Astrocyte of the cerebellum (primary cell): ENCODE data around the gene PPP1R1C.

Experiments used
- DNase-seq: peaks from one replicate; pipeline ENCODE4 v3.0.0-alpha.2; 2011; ENCODE audit warnings: low read depth
- H3K4me3 ChIP-seq: 2 replicates; pipeline ENCODE4 v1.5.1; 2011; ENCODE audit warnings: mild to moderate bottlenecking, low read depth, low read length, moderate library complexity
- in situ Hi-C: cut with HindIII; loops from 2 replicates; pipeline ENCODE4 v1.10.0; 2017; ENCODE audit warnings: low sequenced_read_pairs
- TF ChIP-seq, protein P1 (sequence below): IDR thresholded peaks from 2 replicates; pipeline ENCODE4 v1.5.1; 2012; ENCODE audit warnings: low read length, low read depth, moderate library complexity, mild to moderate bottlenecking; ENCODE audit errors: missing control alignments

Gene PPP1R1C

DNA sequence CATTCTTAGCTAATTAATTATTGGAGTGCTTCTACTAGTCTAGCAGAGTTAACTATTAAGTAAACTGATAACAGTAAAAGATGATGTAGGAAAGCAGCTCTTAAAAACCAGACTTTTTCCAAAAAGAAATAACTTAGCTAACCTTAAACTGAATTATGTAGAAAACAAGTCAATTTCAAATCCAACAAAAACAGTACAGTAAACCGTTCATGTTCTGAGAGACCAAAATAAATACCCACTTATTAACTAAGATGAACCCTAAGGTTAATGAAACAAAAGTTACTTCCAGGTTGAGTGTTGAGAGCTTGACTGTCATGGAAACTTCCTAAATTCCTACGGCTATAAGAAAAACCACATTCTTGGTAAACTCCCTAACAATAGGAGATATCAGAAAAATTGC, 181.2 kb downstream of the PPP1R1C start:
- no peak for DNase-seq
- TF ChIP-seq, protein P1, sequence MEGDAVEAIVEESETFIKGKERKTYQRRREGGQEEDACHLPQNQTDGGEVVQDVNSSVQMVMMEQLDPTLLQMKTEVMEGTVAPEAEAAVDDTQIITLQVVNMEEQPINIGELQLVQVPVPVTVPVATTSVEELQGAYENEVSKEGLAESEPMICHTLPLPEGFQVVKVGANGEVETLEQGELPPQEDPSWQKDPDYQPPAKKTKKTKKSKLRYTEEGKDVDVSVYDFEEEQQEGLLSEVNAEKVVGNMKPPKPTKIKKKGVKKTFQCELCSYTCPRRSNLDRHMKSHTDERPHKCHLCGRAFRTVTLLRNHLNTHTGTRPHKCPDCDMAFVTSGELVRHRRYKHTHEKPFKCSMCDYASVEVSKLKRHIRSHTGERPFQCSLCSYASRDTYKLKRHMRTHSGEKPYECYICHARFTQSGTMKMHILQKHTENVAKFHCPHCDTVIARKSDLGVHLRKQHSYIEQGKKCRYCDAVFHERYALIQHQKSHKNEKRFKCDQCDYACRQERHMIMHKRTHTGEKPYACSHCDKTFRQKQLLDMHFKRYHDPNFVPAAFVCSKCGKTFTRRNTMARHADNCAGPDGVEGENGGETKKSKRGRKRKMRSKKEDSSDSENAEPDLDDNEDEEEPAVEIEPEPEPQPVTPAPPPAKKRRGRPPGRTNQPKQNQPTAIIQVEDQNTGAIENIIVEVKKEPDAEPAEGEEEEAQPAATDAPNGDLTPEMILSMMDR = no peak
- in situ Hi-C loops = no loop called here

More for the DNA sequence above, 181.2 kb downstream of the PPP1R1C start:
- no peak overlapping the region for H3K4me3 ChIP-seq
